ENCODE data around the gene FBXW8.

Gene FBXW8

DNA sequence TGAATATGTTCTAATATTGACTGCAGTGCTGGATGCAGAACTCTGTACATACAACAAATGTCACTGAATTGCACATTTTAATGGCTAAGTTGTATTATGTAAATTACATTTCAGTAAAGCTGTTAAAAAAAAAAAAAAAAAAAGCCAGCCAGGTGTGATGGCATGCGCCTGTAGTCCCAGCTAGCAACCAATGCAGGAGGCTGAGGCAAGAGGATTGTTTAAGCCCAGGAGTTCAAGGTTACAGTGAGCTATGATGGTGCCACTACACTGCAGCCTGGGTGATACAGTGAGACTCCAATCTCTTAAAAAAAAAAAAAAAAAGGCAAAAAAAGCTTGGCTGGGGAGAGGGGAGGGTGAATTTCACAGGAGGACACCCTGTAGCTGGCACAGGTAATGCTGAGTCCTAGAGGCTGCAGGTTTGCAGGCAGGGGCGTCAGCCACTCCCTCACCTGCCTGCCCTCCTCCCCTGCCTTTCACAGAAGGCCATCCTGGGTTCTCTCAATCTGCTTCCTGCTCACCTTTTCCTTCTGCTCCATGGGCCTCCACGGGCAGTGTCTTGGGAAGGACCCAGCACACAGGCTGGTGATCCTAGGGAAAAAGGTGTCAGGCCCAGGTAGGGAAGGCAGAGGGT lies 147.8 kb downstream of the FBXW8 start:
- DNase-seq, result no peak

GRCh38 chr12:117059156-117059555 lies 148.4 kb downstream of the FBXW8 start:
- DNase-seq, result no peak

DNA sequence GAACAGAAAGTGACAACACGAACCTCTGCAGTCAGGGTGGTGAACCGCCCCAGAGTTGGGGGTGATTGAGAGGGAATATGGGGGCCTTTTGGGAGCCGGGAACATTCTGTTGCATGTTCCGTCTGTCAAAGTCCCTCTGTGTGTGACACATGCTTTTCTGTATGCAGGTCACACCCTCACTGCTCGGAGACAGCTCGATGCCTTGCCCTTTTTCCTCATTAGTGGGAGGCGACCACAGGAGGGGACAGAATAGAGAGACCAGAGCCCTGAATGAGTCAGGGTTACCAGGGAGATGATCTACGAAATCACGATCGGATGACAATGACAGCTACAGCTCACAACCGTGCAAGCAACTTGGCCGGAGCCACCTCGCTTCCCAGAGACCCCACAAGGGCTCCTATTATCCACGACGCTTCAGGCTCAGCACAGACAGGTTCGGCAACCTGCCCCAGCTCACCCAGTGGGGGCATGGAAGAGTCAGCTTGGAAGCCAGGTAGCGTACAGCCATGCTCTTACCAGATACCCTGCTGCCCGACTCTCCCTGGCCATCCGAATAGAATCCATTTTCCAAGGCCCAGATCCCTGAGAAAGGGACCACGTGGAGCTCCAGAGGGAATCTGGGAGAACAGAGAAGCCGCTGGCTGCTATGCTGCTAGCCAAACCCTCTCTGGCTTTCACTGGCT lies 149.6 kb downstream of the FBXW8 start:
- DNase-seq, result peak; percentile 54 to 61

DNA sequence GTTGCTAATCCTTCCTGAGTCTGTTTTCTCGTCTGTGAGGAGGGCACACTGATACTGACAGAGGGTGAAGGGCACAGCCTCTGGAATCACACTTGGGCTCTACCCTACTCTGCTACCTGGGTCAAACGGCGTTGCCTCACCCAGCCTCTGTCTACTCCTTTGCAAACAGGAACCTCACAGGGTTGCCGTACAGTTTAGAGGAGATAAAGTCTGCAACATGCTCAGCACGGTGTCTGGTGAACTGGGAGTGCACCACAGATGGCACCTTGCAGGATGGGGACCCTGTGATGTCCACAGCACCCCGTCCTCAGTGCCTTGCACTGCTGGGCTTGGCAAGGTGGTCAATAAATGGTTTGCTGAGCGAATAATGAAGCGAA lies 150.2 kb downstream of the FBXW8 start:
- DNase-seq, result peak in 1 of 2 donors; percentile 6

- no peak for DNase-seq
Observed at GRCh38 chr12:117061555-117062079, 150.9 kb downstream of the FBXW8 start.

- peak; percentile 67 to 70 for DNase-seq
Observed at GRCh38 chr12:117063162-117063911, 152.6 kb downstream of the FBXW8 start.

- no peak for DNase-seq
Observed at GRCh38 chr12:117064049-117064448, 153.3 kb downstream of the FBXW8 start.

- DNase-seq, result no peak
Observed at GRCh38 chr12:117064596-117064995, 153.8 kb downstream of the FBXW8 start.

- no peak for DNase-seq
Observed at GRCh38 chr12:117067016-117067415, 156.3 kb downstream of the FBXW8 start.

DNA sequence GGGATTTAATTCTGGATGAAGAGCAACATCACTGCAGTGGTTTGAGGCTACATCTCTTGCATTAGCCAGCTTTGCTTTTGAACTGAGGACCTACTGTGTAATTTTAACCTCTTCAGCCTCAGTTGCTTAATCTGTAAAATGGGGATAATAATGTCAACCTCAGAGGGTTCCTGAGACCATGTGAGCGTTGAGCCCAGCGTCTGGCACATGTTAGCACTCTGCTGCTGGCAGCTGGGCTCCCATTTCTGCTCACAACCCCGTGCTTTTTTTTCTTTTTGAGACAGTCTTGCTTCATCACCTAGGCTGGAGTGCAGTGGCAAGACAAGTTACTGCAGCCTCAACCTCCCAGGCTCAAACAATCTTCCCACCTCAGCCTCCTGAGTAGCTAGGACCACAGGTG lies 156.9 kb downstream of the FBXW8 start:
- peak in 1 of 2 donors; percentile 15 for DNase-seq

DNA sequence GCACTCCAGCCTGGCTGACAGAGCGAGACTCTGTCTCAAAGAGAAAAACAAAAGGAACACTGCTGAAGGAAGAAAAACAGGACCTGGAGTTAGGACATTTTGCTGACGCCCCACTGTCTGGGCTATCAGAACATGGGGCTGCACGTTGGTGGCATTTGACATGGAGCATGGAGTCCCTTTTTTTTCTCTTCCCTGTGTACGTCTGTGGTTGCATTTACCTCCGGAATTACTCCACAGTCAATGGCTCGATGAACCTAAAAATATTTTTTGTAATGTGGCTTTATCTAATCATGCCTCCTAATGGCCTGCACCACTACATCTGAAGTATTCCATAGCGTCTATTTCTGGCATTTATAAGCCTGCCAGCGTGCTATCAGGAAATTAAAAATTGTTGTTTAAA lies 157.7 kb downstream of the FBXW8 start:
- no peak for DNase-seq

GRCh38 chr12:117069101-117069797 lies 158.5 kb downstream of the FBXW8 start:
- peak; percentile 54 to 77 for DNase-seq

- DNase-seq, result peak; percentile 72 to 83
Observed at GRCh38 chr12:117069926-117070900, 159.5 kb downstream of the FBXW8 start.

- no peak for DNase-seq
Observed at GRCh38 chr12:117071009-117071408, 160.3 kb downstream of the FBXW8 start.

GRCh38 chr12:117072106-117072505 lies 161.4 kb downstream of the FBXW8 start:
- DNase-seq, result no peak

DNA sequence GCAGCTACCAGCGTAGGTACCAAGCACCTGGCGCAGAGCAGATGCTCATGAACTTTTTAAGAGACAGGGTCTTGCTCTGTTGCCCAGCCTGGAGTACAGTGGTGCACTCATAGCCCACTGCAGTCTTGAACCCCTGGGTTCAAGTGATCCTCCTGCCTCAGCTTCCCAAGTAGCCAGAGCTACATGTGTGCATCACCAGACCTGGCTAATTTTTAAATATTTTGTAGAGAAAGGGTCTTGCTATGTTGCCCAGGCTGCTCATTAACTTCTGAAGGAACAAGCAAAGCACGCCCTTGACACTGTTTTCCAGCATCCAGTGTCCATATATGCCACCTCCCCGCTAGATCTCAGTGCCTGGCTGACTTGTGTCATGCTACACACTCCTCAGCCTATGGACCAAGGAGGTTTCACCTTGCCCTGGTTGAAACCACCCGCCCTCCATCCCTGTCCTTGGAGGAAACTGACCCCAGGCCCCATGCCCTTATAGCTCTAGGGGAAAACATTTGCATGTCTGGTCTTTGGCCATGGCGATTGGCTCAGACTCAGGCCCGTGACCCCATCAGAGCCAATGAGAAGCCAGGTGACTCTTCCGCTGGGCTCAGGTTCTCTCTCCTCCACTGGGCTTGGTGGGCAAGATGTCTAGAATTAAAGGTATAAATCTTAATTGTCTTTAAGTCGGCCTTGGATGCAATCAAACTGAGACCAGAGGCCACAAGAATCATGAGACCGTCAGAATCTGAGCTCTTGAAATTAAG lies 162.2 kb downstream of the FBXW8 start:
- no peak for DNase-seq

DNA sequence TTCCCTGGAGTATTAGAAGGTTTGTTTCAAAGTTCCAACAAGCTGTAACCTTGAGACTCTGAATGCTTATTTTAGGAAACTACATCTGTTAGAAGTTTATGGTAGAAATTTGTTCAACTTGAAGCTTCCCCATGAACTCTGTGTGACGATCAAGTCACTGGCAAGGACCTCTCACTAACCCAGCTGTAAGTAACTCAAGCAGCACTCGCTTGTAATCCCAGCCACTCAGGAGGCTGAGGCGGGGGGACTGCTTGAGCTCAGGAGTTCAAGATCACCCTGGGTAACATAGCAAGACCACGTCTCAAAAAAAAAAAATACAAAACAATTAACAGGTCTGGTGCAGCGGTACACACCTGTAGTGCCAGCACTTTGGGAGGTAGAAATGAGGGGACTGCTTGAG lies 162.9 kb downstream of the FBXW8 start:
- no peak for DNase-seq

DNA sequence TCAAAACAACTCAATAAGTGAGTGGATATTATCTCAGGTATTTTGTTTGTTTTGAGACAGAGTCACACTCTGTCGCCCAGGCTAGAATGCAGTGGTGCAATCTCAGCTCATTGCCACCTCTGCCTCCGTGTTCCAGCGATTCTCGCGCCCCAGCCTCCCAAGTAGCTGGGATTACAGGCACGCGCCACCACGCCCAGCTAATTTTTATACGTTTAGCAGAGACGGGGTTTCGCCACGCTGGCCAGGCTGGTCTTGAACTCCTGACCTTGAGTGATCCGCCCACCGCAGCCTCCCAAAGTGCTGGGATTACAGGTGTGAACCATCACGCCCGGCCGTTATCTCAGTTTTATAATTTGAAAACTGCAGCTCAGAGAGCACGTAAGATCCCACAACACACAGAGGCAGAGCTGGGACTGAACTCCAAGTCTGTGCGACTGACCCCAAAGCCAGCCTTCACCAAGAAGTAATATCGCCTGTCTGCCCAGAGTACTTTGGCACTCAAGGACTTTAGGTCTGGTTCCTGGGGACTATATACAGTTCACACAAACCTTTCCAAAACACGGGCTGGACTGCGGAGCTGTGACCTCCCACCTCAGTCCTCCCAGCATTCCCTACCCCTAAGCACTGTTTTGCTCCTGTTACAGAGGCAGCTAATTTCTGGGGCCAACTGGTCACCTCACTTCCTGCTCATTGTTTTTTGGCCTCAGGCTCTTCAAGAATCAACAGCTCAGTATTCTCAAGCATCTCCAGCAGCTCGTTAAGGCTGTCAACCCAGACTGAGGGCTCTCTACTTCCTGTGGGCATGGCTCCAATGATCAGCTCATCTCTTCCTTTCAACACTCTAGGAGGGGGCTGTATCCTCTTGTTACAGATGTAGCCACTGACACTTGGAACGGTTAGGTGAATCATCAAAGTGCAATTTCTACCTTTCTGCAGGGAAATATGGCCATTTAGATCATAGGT lies 165.9 kb downstream of the FBXW8 start:
- DNase-seq, result no peak

GRCh38 chr12:117079487-117079886 lies 168.7 kb downstream of the FBXW8 start:
- DNase-seq, result no peak

Measured in inflammatory macrophage (primary cell).